ENCODE measurements around the gene TRAF3.
A peak's percentile ranks its signal among the peaks of the same experiment; 100 is the strongest.

TRAF3 gene, protein sequence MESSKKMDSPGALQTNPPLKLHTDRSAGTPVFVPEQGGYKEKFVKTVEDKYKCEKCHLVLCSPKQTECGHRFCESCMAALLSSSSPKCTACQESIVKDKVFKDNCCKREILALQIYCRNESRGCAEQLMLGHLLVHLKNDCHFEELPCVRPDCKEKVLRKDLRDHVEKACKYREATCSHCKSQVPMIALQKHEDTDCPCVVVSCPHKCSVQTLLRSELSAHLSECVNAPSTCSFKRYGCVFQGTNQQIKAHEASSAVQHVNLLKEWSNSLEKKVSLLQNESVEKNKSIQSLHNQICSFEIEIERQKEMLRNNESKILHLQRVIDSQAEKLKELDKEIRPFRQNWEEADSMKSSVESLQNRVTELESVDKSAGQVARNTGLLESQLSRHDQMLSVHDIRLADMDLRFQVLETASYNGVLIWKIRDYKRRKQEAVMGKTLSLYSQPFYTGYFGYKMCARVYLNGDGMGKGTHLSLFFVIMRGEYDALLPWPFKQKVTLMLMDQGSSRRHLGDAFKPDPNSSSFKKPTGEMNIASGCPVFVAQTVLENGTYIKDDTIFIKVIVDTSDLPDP

DNA sequence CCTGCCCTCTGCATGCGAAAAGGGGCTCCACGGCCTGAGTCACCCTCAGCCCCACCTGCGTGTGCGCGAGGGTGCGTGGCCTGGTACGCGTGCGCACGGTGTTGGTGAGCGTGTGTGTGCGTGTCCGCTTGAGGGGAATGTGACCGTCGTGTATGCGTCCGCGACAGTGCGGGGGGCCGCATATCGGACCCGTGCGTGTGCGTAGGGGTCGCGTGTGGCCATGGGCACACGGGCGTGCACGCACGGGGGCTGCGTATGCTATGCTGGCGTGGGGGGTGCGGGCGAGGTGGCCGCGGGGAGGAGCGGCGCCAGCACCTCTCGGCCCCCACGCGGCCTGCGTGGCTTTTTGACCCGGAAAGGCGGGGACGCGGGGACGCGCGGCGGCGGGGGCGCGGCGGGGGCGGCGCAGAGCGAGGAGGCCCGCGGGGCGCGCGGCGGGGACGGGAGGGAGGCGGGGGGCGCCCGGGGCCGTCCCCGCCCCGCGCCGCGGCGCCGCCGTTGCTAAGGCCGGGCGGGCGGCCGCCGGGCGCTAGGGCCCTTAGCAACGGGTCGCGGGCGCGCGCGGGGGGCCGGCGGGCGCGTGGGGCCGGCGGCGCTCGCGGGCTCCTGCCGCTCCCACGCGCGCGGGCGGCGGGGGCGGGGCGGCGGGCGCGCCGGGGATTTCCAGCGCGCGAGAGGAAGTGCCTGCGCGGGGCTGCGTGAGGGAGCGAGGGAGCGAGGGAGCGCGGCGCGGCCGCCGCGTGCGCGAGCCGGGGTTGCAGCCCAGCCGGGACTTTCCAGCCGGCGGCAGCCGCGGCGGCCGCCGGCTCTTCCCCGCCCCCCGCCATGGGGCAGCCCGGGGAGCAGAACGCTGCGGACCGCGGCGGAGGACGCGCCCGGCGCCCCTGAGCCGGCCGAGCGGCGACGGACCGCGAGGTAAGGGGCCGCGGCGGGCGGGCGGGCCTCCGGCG is at the start of gene TRAF3:
TRAF3 (plus strand) TSS at position 689 of the 950 bp plus-strand sequence. CDS start 92,753 bp downstream, outside the sequence.
- peak within 1 kb of the TSS; percentile 79 for H3K9ac ChIP-seq (ENCODE audit: low read length)
- no peaks in the 10 kb centered on the region for H3K9me3 ChIP-seq (ENCODE audit: control insufficient read depth, low read length)
- H3K36me3 ChIP-seq (ENCODE audit: control insufficient read depth, insufficient read depth, low read length) = no peaks in the 10 kb centered on the region
- H3K4me1 ChIP-seq (ENCODE audit: control insufficient read depth, insufficient read depth, low read length) = peaks cover 4% of the 10 kb centered on the region
- peak within 1 kb of the TSS; percentile 16 for H3K4me3 ChIP-seq (ENCODE audit: low read length)
- no peaks in the 10 kb centered on the region for H3K27me3 ChIP-seq (ENCODE audit: control insufficient read depth, insufficient read depth, low read length)

DNA sequence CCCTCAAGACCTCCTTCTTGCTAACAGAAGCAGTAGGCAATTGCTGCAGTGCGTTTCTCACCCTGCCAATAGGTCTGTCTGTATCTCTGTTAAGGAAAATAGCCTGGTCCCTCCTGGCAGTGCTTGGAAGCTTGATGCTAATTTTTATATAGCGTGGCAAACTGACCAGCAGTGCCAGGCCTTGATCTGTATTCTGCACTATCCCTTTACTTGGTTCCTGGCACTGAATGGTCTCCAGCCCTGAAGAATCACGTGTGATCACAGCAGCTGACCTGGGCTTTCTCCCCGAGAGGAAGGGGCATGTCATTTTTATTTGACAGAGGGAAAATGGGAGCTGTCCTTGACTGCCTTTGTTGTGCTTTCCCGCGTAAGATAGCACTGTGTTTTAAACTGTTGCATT is 48.7 kb upstream of the TRAF3 start:
- Histone ChIP-seq H3K27me3 (ENCODE audit: control insufficient read depth, insufficient read depth, low read length) (no peaks in the 10 kb centered on the region), H3K9ac (ENCODE audit: low read length) (no peak overlapping the region), H3K4me1 (ENCODE audit: control insufficient read depth, insufficient read depth, low read length) (no peaks in the 10 kb centered on the region), H3K4me3 (ENCODE audit: low read length) (no peak overlapping the region), H3K36me3 (ENCODE audit: control insufficient read depth, insufficient read depth, low read length) (peaks cover 3% of the 10 kb centered on the region), H3K9me3 (ENCODE audit: control insufficient read depth, low read length) (no peaks in the 10 kb centered on the region)

DNA sequence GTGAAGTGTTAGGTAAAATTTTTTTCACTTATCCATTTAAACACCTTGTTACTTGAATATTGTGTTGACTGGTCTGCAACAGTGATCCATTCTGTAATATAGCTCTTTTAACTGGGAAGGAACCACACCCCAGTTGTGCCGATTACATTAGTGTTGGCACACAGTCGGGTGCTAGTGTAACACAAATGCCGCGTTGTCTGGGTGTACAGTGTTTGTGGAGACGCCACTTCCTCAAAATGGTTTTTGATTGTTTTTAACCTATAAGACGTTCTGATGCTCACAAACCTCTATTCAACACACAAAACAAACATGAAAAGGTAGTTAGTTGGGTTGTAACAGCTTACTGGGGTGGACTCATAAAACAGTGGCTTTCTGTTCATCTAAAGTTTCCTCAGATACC is 48.0 kb upstream of the TRAF3 start:
- Histone ChIP-seq H3K4me1 (ENCODE audit: control insufficient read depth, insufficient read depth, low read length) (no peaks in the 10 kb centered on the region), H3K4me3 (ENCODE audit: low read length) (no peak overlapping the region), H3K36me3 (ENCODE audit: control insufficient read depth, insufficient read depth, low read length) (peaks cover 3% of the 10 kb centered on the region), H3K9me3 (ENCODE audit: control insufficient read depth, low read length) (no peaks in the 10 kb centered on the region), H3K27me3 (ENCODE audit: control insufficient read depth, insufficient read depth, low read length) (no peaks in the 10 kb centered on the region), H3K9ac (ENCODE audit: low read length) (no peak overlapping the region)

DNA sequence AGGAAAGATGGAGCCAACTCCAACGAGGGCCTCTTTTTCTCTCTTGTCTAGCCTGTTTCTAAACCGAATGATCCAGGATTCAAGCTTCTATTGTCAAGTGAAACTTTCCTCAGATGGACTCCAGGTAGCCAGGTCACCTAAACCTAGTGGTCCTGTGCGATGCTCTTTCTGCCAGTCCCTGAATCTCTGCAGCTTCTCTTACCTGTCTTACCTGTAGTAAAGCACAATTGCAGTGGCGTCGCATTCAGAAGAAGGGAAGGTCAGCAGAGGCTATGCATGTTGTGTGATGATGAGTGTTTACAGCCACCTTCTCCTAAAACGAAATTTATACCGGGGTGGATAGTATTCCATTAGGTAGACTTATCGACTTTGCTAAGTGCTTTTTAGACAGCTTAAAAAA is 47.4 kb upstream of the TRAF3 start:
- H3K4me1 ChIP-seq (ENCODE audit: control insufficient read depth, insufficient read depth, low read length) = no peaks in the 10 kb centered on the region
- no peak overlapping the region for H3K4me3 ChIP-seq (ENCODE audit: low read length)
- H3K9me3 ChIP-seq (ENCODE audit: control insufficient read depth, low read length) = no peaks in the 10 kb centered on the region
- peaks cover 3% of the 10 kb centered on the region for H3K36me3 ChIP-seq (ENCODE audit: control insufficient read depth, insufficient read depth, low read length)
- no peak overlapping the region for H3K9ac ChIP-seq (ENCODE audit: low read length)
- H3K27me3 ChIP-seq (ENCODE audit: control insufficient read depth, insufficient read depth, low read length) = no peaks in the 10 kb centered on the region

DNA sequence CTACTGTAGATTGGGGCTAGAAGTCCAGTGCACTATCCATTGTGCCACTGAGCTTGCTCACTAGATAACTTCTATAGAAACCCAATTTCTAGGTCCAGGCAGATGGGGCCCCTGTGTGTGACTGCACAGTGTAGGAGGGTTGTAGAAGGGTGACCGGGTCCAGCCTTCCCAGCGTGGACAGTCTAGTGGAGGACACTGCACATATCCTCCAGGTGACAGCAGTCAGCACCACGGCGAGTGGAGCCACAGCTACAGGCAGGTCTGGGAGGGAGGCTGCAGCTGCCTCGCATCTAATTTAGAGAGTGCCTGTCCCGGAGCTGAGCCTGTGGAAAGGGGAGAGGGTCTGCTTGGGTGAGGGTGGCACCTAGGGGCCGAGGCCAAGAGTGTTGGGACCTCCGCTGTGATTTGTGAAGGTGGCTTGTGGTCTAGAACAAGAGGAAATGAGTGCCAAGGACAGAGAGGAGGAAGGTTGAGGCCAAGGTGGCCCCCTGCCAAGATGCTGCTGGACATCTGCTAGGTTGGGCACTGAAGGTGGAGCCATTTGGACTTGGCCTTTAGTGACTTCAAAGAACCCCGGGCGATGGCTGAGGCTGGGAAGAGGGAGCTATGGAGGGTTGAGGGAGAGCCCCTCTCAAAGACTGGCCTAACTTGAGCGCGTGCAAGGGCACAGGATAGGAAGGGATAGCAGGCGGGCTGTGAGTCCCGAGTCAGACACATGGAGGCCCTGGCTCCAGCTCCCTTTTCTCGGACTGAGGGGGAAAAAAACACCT is 46.0 kb upstream of the TRAF3 start:
- no peaks in the 10 kb centered on the region for H3K4me1 ChIP-seq (ENCODE audit: control insufficient read depth, insufficient read depth, low read length)
- H3K9me3 ChIP-seq (ENCODE audit: control insufficient read depth, low read length) = no peaks in the 10 kb centered on the region
- H3K36me3 ChIP-seq (ENCODE audit: control insufficient read depth, insufficient read depth, low read length) = peaks cover 3% of the 10 kb centered on the region
- H3K9ac ChIP-seq (ENCODE audit: low read length) = no peak overlapping the region
- H3K27me3 ChIP-seq (ENCODE audit: control insufficient read depth, insufficient read depth, low read length) = no peaks in the 10 kb centered on the region
- no peak overlapping the region for H3K4me3 ChIP-seq (ENCODE audit: low read length)

DNA sequence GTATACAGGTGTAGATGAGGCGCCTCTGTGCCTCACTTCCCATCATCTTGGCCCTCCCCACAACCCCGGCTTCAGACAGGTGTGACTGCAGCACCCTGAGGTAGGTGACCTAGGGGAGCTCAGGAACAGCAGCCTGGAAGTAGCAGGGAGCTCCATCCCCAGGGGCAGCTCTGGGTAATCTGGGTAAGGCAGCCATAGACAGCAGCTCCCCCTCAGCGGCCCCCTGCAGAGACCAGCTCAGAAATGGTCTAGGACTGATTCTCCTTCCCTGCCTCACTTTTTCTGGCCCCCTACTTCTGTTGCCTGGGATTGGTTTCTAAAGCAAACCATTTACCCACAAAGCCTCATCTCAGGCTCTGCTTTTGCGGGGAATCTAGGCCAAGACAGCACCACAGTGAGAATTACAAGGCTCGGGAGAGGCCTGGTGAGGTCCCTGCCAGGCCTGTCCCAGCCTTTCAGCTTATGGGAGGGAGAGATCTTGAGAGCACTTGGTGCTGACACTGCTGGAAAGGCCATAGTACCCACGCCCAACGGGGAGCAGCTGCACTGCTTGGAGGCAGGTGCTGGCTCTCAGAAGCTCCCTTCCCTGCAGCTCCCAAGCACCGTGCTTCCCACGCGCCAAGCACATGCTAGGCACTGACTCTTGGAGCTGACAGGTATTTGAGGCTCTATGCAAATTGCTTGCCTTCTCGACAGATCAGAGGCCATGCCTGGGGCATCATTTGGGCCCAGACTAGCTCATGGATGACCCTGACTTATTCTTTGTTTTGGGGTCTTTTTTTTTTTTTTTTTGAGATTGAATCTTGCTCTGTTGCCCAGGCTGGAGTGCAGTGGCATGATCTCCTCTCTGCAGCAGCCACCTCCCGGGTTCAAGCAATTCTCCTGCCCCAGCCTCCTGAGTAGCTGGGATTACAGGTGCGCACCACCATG is 45.1 kb upstream of the TRAF3 start:
- Histone ChIP-seq H3K4me1 (ENCODE audit: control insufficient read depth, insufficient read depth, low read length) (no peaks in the 10 kb centered on the region), H3K27me3 (ENCODE audit: control insufficient read depth, insufficient read depth, low read length) (no peaks in the 10 kb centered on the region), H3K4me3 (ENCODE audit: low read length) (no peak overlapping the region), H3K9me3 (ENCODE audit: control insufficient read depth, low read length) (no peaks in the 10 kb centered on the region), H3K36me3 (ENCODE audit: control insufficient read depth, insufficient read depth, low read length) (no peaks in the 10 kb centered on the region), H3K9ac (ENCODE audit: low read length) (no peak overlapping the region)

DNA sequence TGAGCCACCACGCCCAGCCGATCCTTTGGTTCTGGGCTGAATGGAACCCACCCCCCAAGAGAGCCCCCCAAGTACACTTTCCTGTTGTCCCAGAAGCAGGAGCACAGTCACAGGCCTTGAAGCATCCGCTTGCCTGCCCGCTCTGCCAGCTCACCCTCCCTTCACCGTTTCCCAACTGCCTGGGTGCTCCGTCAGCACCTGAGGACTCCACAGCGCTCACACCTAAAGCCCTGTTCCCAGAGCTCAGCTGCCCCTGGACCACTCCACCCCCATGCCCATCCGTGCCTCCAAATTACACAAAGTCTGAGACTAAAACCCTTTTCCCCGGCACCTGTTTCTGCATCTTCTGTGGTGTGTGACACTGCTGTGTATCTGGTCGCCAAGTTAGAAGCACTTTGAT is 44.3 kb upstream of the TRAF3 start:
- H3K36me3 ChIP-seq (ENCODE audit: control insufficient read depth, insufficient read depth, low read length) = no peaks in the 10 kb centered on the region
- H3K4me1 ChIP-seq (ENCODE audit: control insufficient read depth, insufficient read depth, low read length) = no peaks in the 10 kb centered on the region
- H3K27me3 ChIP-seq (ENCODE audit: control insufficient read depth, insufficient read depth, low read length) = no peaks in the 10 kb centered on the region
- no peaks in the 10 kb centered on the region for H3K9me3 ChIP-seq (ENCODE audit: control insufficient read depth, low read length)
- H3K4me3 ChIP-seq (ENCODE audit: low read length) = no peak overlapping the region
- no peak overlapping the region for H3K9ac ChIP-seq (ENCODE audit: low read length)

DNA sequence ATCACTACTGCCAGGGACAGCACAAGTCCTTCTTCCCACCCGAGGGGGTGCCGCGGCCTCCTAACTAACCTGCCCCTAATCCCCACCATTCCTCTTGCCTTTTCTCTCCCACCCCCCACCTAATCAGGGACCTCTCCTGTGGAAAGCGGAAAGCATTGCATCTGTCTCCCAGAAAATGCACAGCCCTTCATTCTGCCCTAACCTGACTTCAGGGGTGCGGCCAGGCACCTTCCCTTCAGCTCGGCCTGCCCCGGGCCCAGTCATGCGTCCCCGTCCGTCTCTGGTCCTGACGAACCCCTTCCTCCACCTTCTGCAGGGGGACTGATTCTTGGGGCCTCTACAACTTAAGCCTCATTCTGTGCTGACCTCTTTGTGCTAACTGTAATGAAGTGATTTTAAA is 43.9 kb upstream of the TRAF3 start:
- H3K27me3 ChIP-seq (ENCODE audit: control insufficient read depth, insufficient read depth, low read length) = no peaks in the 10 kb centered on the region
- H3K36me3 ChIP-seq (ENCODE audit: control insufficient read depth, insufficient read depth, low read length) = no peaks in the 10 kb centered on the region
- no peaks in the 10 kb centered on the region for H3K4me1 ChIP-seq (ENCODE audit: control insufficient read depth, insufficient read depth, low read length)
- no peak overlapping the region for H3K9ac ChIP-seq (ENCODE audit: low read length)
- no peaks in the 10 kb centered on the region for H3K9me3 ChIP-seq (ENCODE audit: control insufficient read depth, low read length)
- H3K4me3 ChIP-seq (ENCODE audit: low read length) = no peak overlapping the region

DNA sequence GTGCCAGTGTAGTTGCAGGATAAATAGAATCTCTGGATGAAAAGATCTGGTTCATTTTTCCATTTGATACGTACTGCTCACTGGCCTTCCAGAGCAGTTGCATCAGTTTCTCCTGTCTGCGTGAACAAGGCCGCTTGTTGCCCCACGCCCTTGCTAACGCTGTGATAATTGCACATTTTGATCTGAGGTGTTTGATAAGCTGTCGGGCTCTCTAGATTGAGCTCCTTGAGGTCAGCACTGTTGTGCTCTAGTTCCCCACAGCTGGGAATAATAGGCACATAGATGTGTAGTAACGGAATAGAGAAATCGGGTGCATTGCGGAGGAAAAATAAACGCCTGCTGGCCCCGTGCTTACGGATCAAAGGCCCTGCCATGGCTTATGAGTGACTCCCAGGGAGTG is 42.8 kb upstream of the TRAF3 start:
- Histone ChIP-seq H3K27me3 (ENCODE audit: control insufficient read depth, insufficient read depth, low read length) (no peaks in the 10 kb centered on the region), H3K9me3 (ENCODE audit: control insufficient read depth, low read length) (no peaks in the 10 kb centered on the region), H3K9ac (ENCODE audit: low read length) (no peak overlapping the region), H3K4me3 (ENCODE audit: low read length) (no peak overlapping the region), H3K36me3 (ENCODE audit: control insufficient read depth, insufficient read depth, low read length) (no peaks in the 10 kb centered on the region), H3K4me1 (ENCODE audit: control insufficient read depth, insufficient read depth, low read length) (no peaks in the 10 kb centered on the region)

DNA sequence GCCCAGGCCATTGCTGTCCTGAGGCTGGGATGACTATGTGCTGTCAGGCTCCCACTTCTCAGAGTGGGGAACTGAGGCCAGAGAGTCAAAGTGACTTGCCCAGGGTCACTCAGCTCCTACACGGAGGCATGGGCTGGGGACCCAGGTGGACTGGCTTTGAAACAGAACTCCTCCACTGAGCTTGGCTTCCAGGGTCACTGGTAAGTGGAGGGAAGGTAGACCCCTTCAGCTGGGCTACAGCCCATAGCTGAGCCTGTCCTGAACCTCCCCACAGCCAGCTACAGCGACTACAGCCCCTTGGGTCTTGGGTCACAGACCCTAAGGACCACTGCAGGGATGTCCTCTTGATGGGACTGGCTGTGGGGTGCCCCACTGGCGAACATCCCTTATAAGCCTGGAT is 40.3 kb upstream of the TRAF3 start:
- no peaks in the 10 kb centered on the region for H3K36me3 ChIP-seq (ENCODE audit: control insufficient read depth, insufficient read depth, low read length)
- no peak overlapping the region for H3K4me3 ChIP-seq (ENCODE audit: low read length)
- H3K4me1 ChIP-seq (ENCODE audit: control insufficient read depth, insufficient read depth, low read length) = no peaks in the 10 kb centered on the region
- H3K9me3 ChIP-seq (ENCODE audit: control insufficient read depth, low read length) = no peaks in the 10 kb centered on the region
- H3K9ac ChIP-seq (ENCODE audit: low read length) = no peak overlapping the region
- H3K27me3 ChIP-seq (ENCODE audit: control insufficient read depth, insufficient read depth, low read length) = no peaks in the 10 kb centered on the region
